GM19324 (cell line): ENCODE results near the gene ITIH5.
A peak's percentile ranks its signal among the peaks of the same experiment; 100 is the strongest.
"Not testable (repeated sequence)": the region's sequence is repeated elsewhere in the genome, so short reads cannot be mapped to it uniquely, and the experiment has no call there.

Experiments
- ATAC-seq: cut with Tn5 transposase; IDR thresholded peaks from one replicate; pipeline ENCODE4 v1.9.1; 2021; ENCODE audit warnings: mild to moderate bottlenecking, moderate library complexity; ENCODE audit not compliant: unreplicated experiment, low FRiP score

ITIH5 gene

DNA sequence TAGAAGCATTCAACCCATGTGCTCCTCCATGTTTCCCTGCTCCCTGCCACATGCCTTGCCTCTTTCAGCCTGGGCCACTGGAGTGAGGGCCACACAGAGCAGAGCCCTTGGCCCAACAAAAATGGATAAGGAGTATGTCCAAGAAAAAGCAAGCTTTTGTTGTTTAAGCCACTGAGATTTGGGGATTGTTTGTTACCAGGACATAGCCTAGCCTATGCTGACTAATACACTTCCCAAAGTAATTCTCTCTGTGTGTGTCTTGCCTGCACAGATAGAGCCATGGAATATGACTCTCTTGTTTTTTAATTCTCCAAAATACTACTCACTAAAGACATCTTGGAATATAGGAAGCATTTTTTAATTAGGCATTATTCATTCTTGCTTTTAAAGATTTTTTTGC lies 22.8 kb upstream of the ITIH5 start:
- ATAC-seq: no peak

DNA sequence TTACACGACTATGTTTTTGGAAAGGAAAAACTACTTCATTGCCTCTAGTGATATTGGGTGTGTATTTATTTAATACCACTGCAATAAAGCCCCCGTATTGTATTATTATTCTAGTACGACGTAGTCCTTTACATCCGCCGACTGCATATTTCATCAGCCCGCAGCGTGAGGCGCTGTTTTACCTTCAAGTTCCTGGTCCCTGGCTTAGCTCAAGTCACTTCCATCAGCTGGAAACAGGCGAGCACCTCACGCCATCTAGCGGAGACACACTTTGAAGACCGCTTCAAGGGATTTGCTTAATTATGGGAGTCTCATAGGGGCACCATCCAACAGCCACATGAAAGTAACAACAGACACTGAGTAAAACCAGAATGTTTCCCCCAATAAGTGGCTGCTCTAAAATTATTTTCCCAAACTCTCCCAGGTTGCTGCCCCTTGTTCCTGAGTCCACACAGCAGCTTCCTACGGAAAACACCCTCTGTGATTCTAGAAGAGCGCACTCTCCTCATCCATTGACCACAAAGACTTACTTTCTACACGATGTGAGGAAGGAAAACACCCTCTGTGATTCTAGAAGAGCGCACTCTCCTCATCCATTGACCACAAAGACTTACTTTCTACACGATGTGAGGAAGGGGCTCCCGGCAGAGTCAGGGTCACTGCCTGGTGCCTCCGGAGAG lies 20.6 kb upstream of the ITIH5 start:
- ATAC-seq: peak; percentile 86

DNA sequence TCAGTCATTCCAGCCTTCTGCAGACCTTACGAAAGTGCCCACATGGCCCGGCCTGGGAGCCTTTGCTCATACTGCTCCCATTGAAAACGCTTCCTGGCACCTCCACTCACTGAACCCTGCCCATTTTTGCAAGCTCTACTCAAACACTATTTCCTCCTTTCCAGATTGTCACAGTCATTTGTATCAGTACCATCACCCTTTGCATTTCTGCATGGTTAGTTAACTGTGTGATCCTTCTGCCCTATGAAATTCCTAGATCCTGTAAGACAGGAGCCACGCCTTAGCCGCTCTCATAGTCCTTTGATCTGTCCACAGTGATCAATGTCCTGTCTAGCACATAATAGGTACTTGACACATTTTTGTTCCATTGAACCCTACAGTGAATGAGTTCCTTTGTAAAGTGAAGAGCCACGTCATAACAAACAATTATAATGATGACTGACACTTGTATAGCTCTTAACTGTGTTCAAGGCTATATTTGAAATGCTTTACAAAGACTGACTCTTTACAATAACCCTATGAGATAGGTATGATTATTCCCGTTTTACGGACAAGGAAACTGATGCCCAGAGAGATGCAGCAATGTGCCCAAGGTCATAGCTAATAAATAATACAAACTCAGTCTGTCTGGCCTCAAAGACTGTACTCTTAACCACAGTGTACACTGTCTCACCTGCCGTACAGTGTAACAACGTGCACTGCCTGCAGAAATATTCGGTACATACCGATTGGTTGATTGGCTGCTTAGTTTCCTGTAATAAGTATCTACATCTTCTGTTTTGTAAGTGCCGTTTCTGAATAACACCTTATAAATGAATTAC lies 19.8 kb upstream of the ITIH5 start:
- no peak for ATAC-seq

DNA sequence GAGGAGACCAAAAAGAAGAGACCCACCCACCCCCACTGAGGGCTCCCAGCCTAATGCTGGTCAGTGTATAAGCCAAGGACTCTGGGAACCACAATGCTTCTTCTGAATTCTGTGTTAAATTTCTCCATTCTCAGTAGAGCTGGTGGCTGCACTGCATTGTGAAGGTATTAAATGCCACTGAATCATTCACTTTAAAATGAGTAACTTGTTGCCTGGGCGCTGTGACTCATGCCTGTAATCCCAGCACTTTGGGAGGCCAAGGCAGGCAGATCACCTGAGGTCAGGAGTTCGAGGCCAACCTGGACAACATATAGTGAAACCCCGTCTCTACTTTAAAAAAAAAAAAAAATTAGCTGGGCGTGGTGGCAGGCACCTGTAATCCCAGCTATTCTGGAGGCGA lies 13.3 kb upstream of the ITIH5 start:
- ATAC-seq: not testable (repeated sequence)

DNA sequence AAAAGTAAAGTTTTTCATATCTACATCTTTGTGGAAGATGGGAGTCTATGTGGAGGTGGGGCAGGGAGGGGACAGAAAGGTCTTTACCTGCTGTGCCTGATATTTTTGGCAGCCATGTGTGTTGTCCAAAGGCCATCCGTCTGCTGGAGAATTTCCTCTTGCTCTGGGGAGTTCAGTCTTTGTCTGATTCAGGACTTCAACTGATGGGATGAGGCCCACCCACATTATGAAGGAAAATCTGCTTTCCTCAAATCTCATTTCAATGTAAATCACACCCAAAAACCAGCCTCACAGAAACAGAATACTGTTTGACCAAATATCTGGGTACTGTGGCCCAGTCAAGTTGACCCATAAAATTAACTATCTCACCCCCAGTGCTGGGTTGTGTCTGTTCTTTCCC lies 12.5 kb upstream of the ITIH5 start:
- ATAC-seq: no peak

DNA sequence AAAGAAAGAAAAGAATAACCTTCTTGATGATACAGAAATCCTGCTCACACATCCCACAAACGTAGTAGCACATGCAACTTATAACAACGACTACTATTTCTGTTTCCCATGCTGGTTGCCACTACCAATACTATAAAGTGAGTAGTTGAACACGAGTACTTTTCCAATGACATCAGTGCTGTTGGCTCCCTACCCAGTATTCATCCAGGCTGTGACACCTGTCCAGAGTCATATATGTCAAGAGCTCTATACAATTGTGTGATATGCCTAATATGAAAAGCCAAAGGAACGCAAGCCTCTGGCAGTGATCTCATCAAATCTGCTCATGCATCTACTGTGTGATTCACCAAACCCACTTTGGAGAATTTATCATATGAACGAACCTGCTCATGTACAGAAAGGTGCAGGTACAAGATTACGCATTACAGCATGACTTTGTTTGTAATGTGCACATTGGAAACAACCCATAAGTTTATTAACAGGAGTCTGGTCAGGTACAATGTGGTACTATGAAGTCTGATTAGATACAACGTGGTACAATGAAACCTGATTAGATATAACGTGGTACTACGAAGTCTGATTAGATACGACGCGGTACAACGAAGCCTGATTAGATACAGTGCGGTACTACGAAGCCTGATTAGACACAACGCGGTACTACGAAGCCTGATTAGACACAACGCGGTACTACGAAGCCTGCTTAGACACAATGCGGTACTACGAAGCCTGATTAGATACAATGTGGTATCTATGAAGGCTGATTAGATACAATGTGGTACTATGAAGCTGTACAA lies 5.8 kb upstream of the ITIH5 start:
- ATAC-seq: no peak

DNA sequence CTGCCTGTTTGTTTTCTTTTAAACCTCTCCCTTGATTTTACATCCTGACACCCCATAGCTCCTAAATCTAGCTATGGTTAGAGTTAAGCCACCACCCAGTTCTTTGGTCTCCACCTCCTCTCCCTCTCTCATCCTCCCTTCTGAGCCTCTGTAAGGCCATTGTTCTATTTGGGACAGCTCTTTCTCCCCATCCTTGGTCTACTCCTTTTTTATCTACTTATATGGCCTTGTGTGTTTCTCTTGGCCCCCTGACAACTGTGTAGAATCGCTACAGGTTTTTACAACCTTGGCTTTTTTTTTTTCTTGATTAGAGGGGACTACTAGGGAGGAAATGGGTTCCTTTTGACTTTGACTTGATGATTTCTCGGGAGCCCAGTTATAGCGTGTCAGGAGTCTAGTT lies 3.4 kb upstream of the ITIH5 start:
- ATAC-seq: no peak

DNA sequence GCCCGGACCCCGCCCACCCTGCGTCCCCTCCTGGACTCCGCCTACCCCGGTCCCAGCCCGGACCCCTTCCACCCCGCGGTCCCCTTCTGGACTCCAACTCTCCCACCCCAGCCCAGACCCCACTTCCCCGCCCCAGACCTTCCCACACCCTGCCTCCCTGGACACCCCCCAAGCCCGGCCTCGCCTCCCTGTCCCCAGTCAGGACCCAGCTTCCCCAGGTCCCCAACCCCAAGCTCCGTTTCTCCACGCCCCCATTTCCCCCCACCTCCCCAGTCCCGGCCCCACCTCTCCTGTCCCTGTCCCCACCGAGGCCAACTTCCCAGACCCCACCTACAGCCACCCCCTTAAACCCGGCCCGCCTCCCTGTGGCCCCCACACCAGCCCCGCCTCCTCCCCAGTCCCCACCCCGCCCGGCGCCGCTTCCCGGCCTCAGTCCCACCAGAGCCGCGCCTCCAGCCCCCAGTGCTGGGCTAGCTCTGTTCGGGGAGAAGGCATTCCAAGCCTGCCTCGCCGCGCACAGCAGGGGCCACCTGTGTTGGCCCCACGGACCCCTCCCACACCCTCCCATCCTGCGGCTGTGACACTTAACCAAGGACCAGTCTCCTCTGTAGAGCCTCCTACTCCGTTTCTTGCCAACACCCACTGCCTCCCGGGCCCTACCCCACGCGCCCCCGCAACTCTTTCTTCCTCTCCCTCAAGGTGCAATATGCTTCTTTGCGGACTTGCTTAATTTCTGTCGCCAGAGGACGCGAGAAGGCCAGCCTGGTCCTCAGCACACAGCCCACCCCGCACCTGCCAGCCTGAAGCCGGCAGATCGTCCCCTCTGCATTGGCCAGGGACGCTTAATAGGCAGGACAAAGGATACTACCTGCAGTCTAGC lies 736 bp upstream of the ITIH5 start:
- ATAC-seq: no peak

DNA sequence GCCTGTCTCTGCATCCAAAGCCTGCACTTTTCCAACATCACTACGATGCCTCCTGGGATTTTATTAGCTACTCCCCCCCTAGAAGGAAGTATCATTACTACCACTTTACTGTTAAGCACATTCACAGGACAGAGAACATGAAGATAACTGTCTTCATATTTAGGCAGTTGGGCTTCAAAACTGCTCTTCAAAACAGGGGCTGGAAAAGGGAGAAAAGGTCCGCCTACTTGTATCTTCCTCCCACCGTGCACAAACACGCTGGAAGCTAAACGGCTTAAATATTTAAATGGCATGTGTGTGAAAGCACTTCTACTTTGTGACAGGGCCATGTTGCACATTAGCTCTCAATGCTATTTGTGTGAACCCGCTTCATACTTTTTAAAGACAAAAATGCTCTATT lies 999 bp downstream of the ITIH5 start:
- no peak for ATAC-seq

DNA sequence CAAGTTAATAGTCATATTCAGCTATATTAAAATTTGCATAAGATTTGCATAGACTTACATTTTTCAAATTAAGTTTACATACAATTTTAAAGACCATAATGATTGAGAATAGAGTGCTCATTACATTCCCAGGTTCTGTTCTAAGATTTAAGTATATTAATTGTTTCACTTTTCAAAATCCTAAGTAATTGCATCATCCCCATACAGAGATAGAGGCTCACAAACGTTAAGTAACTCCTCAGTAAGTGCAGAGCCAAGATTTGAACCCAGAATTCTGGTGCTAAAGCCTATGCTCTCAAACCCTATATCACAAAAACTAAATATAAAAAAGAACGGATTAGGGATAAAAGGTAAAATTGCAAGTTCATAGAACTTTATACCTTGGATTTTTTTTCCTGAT lies 2.1 kb downstream of the ITIH5 start:
- no peak for ATAC-seq

DNA sequence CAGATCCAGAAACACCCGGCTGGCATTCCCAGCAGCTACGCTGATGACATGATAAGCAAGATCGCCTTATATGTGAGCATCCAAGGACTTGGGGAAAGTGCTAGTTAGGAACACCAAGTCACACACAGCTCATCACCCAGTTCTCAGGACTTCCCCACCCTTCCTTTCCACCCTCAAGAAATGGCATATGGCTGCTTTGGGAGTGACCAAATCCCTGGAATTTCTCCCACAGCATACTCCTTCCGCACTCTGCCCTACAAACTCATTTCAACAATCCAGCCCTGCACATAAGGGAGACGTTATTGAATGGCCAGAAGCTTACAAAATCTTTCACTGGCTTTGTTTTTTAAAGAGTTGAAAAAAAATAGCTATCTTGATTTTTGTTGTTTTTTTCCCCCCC lies 4.2 kb downstream of the ITIH5 start:
- no peak for ATAC-seq

DNA sequence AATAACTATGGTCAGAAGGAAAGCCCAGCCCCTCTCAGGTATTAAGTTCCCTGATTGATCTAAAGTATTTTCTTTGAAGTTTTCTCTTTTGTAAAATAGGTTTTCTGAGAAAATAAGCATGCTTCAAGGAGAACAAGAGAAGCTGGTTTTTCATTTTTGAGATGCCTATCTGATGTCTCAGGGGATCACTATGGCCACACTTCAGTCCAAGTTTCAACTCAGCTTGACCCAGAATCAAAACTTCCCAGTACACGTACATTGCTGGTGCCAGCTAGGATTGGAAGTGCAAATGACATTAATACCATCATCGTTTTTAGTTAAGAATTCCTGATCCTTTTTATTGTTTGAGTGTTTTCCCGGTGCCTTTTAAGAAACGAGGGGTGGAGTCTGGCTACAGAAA lies 7.2 kb downstream of the ITIH5 start:
- no peak for ATAC-seq

DNA sequence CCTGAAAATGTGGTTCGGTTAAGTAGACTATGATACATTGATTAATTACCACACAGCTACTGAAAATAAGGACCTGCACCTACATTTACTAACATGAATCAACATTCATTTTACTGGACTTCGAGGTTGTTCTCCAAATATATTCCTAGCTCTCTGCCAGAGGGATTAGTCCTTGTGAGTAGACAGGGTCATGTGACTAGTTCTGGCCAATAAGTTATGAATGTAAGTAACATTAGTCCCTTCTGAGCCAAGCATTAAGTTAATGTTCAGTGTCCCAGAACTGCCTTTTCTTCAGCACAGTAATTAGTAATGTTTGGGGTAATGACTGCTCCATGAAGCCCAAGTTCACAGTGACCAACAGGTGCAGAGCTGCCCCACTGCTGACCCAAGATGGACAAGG lies 9.2 kb downstream of the ITIH5 start:
- ATAC-seq: no peak

DNA sequence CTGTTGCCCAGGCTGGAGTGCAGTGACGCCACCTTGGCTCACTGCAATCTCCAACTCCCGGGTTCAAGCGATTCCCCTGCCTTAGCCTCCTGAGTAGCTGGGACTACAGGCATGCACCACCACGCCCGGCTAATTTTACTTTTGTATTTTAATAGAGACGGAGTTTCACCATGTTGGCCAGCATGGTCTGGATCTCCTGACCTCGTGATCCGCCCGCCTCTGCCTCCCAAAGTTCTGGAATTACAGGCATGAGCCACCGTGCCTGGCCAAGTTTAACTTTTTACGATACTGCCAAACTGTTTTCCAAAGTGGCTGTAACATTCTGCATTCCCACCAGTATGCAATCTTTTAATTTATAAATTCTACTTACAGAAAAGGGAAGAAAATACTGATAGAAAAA lies 9.7 kb downstream of the ITIH5 start:
- not testable (repeated sequence) for ATAC-seq

DNA sequence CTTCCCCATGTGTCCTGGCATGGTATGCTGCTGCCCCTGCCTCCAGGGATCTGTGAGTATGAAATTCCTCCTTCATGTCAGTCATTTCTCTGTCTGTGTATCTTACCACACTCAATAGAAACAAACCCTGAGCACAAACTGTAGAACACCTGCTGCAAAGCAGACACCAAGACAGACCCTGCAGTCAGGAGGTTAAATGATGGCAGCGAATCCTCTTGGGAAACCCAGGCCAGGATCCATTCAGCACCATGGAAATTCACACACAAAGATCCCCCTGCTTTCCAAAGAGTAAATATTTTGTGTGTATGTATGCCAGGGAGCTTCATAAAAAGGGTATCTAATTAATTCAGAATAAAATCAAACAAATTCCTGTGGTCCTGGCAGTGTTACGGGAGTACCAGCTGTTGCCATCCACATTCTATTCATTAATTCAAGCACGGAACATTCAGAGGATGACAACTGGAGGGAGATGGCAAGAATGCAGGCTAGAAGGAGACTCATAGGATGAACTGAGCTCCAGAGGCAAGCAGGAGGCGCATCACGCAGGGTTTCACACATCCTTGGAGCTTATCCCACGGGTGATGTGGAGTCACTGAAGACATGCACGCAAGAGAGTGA lies 14.8 kb downstream of the ITIH5 start:
- no peak for ATAC-seq

DNA sequence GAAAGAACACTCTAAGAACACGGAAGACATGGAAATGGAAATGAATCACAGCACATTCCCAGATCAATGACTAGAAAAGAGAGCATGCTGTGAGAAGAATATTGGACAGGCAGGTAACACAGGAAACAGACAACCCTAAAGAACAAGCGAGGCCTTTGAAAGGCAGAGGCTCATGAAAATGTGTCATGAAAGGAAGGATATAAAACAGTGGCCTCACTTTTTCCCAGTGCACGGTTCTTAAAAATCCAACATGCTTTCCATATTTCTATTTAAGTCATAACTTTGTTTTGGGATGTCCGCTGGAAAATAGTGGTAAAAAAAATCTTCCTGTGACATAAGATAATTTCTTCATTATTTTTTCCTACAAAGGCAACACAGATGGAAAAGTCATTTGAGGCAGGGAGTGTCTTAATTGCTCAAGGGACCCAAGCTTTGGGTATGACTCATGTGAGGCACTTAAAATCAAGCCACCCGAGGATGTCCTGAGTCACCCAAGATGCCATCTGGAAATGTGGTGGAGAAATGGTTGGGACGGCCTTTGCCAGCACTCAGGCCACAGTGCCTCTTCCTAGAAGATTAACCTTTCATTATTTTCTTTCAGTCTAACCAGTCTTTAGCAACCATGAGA lies 17.0 kb downstream of the ITIH5 start:
- no peak for ATAC-seq

DNA sequence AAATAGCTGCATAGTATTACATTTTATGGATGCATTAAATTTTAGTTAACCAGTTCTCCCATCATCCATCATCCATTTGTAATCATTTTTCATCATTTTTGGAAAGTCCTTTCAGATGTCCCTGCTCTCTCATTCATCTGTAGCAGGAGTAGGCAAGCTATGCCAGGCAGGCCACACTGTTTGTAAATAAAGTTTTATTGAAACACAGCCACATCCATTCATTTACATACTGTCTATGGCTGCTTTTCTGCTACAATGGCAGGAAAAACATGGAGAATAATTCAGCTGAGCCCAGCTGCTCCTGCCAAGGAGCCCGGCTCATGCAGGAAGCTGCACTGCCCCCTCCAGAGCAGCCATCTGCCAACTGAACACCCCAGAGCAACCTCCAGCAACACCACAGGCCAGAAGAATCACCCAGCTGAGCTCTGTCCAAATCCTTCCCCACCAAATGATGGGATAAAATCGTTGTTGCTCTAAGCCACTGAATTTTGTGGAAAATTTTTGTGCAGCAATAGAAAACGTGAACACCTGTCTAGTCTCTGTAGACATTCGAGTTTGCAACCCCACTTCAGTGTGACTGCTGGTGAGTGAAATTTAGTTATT lies 19.6 kb downstream of the ITIH5 start:
- ATAC-seq: no peak

DNA sequence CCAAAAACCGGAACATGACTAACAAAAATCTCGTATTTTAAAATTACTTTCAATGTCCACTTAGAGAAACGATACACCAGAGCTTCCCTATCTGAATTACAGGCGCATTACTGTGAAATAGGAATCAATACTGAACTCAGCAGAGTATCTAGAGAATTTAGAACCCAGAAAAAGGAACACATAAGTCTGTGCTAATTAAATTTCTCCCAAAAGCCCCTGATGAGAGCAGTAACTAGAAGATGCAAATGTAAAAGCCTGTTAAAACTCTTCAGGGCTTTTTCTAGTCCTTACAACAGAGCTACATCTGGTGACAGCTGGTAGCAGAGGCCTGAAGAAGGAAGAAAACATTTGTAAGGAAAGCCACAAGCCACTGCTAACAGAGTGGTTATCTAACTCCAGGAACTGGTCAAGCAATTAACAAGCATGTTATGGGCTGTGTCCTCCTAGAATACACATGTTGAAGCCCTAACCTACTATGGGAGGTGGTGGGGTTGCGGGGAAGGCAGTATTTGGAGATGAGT lies 24.2 kb downstream of the ITIH5 start:
- ATAC-seq: no peak
